ENCODE results near the gene ZIM2.

GRCh38 chr19:56769650-56770049 lies 70.9 kb downstream of the ZIM2 start:
- TF ChIP-seq BRCA1 (IDR thresholded peaks at IDR 0.05) = no peak
- TF ChIP-seq BRCA1 (CRISPR knock-in tag; IDR thresholded peaks at IDR 0.05) = no peak
- TF ChIP-seq MLLT1 (IDR thresholded peaks at IDR 0.05) = no peak
- TF ChIP-seq TFAM (CRISPR knock-in tag; conservative IDR thresholded peaks at IDR 0.05) = no peak
- TF ChIP-seq RCOR1 (IDR thresholded peaks at IDR 0.05; ENCODE audit: borderline replicate concordance in 1 of 2, low read depth in 2 of 2, low read length in 2 of 2) = no peak
- TF ChIP-seq TAF1 (IDR thresholded peaks at IDR 0.05; ENCODE audit: control insufficient read depth, extremely low read depth, insufficient read depth, low read length, severe bottlenecking) = no peak
